Peyer's patch (tissue), 4 donors: Measurements from ENCODE around the gene SIRPB2. TPM values are rescaled to one million over a fixed set of nuclear protein-coding genes. Genes with fewer than 3 reads are reported as not detected.
A peak's percentile ranks its signal among the peaks of the same experiment; 100 is the strongest.
"Not testable (repeated sequence)": the region's sequence is repeated elsewhere in the genome, so short reads cannot be mapped to it uniquely, and the experiment has no call there.

Experiments
- DNase-seq, 3 donors: peaks; one replicate each; pipeline ENCODE4 v3.0.0-alpha.2; 2017 to 2019
- H3K27ac ChIP-seq, 4 donors: fragments of 200-600 bp; sonication (generic); one replicate each; pipeline ENCODE4 v1.5.1; 2016 to 2019
- H3K27me3 ChIP-seq, 2 donors: fragments of 200-600 bp; sonication (generic); one replicate each; pipeline ENCODE4 v1.5.1; 2019
- H3K36me3 ChIP-seq, 3 donors: fragments of 200-600 bp; sonication (generic); one replicate each; pipeline ENCODE4 v1.5.1; 2016 to 2019
- H3K4me1 ChIP-seq, 4 donors: fragments of 200-600 bp; sonication (generic); one replicate each; pipeline ENCODE4 v1.5.1; 2016 to 2019
- H3K4me3 ChIP-seq, 4 donors: fragments of 200-600 bp; sonication (generic); 1 replicate in 3 of 4; 2 replicates in 1 of 4; pipeline ENCODE4 v1.5.1; 2016 to 2019; ENCODE audit warnings: mild to moderate bottlenecking in 1 of 4
- H3K9me3 ChIP-seq, 4 donors: fragments of 200-600 bp; sonication (generic); one replicate each; pipeline ENCODE4 v1.5.1; 2016 to 2019; ENCODE audit warnings: mild to moderate bottlenecking in 1 of 4
- POLR2A ChIP-seq, 2 donors: fragments of 450-650 bp; IDR thresholded peaks; one replicate each; pipeline ENCODE4 v1.5.1; 2017; ENCODE audit warnings: antibody characterized with exemption in 2 of 2, mild to moderate bottlenecking in 2 of 2, moderate library complexity in 2 of 2
- total RNA-seq, 4 donors: library from RNA; depleted of rRNA; stranded (reverse); fragments of >200 nt; gene quantifications; one replicate each; pipeline ENCODE4 v1.1.0, GENCODE V29; 2016
- TF ChIP-seq, protein P1 (sequence below), 6 experiments: fragments of 450-650 bp in 4 of 6; fragments of 200-600 bp in 2 of 6; sonication (generic) in 1 of 6; IDR thresholded peaks; one replicate each; pipeline ENCODE4 v1.5.1; 2017 to 2019; ENCODE audit warnings: antibody characterized with exemption in 6 of 6, mild to moderate bottlenecking in 3 of 6, moderate library complexity in 1 of 6

SIRPB2 gene
- total RNA-seq, 4 donors from 2014 or later: 6.7 to 6.8 TPM; not detected in 2

GRCh38 chr20:1499528-1500420 is 8.6 kb upstream of the SIRPB2 start:
- no peaks in the 10 kb centered on the region for H3K9me3 ChIP-seq
- no peaks in the 10 kb centered on the region for H3K27me3 ChIP-seq
- no peak for DNase-seq
- H3K4me1 ChIP-seq: no peaks in the 10 kb centered on the region
- TF ChIP-seq POLR2A (IDR thresholded peaks at IDR 0.05): no peak
- TF ChIP-seq, protein P1, sequence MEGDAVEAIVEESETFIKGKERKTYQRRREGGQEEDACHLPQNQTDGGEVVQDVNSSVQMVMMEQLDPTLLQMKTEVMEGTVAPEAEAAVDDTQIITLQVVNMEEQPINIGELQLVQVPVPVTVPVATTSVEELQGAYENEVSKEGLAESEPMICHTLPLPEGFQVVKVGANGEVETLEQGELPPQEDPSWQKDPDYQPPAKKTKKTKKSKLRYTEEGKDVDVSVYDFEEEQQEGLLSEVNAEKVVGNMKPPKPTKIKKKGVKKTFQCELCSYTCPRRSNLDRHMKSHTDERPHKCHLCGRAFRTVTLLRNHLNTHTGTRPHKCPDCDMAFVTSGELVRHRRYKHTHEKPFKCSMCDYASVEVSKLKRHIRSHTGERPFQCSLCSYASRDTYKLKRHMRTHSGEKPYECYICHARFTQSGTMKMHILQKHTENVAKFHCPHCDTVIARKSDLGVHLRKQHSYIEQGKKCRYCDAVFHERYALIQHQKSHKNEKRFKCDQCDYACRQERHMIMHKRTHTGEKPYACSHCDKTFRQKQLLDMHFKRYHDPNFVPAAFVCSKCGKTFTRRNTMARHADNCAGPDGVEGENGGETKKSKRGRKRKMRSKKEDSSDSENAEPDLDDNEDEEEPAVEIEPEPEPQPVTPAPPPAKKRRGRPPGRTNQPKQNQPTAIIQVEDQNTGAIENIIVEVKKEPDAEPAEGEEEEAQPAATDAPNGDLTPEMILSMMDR (IDR thresholded peaks at IDR 0.05): no peak
- no peak overlapping the region for H3K27ac ChIP-seq
- no peaks in the 10 kb centered on the region for H3K36me3 ChIP-seq
- H3K4me3 ChIP-seq: no peak overlapping the region

- H3K36me3 ChIP-seq, DNase-seq, H3K9me3 ChIP-seq, H3K27ac ChIP-seq, H3K27me3 ChIP-seq, H3K4me3 ChIP-seq, H3K4me1 ChIP-seq: not testable (repeated sequence)
Measured at GRCh38 chr20:1497371-1497770, 6.2 kb upstream of the SIRPB2 start.

GRCh38 chr20:1496930-1497329 is 5.7 kb upstream of the SIRPB2 start:
- TF ChIP-seq POLR2A (IDR thresholded peaks at IDR 0.05): no peak
- TF ChIP-seq, protein P1 (IDR thresholded peaks at IDR 0.05): no peak
- Histone ChIP-seq H3K27me3 (no peaks in the 10 kb centered on the region), H3K36me3 (no peaks in the 10 kb centered on the region), H3K4me3 (no peak overlapping the region), H3K27ac (no peak overlapping the region), H3K4me1 (no peaks in the 10 kb centered on the region), H3K9me3 (no peaks in the 10 kb centered on the region)
- DNase-seq: no peak

GRCh38 chr20:1494436-1494835 is 3.2 kb upstream of the SIRPB2 start:
- no peaks in the 10 kb centered on the region for H3K9me3 ChIP-seq
- TF ChIP-seq POLR2A (IDR thresholded peaks at IDR 0.05): no peak
- TF ChIP-seq, protein P1 (IDR thresholded peaks at IDR 0.05): no peak

GRCh38 chr20:1493536-1493935 is 2.3 kb upstream of the SIRPB2 start:
- H3K27me3 ChIP-seq: no peaks in the 10 kb centered on the region
- H3K27ac ChIP-seq: no peak overlapping the region
- no peaks in the 10 kb centered on the region for H3K36me3 ChIP-seq
- no peaks in the 10 kb centered on the region for H3K9me3 ChIP-seq
- TF ChIP-seq, protein P1 (IDR thresholded peaks at IDR 0.05): no peak
- H3K4me3 ChIP-seq: no peak overlapping the region
- DNase-seq: no peak
- no peaks in the 10 kb centered on the region for H3K4me1 ChIP-seq

More at GRCh38 chr20:1494436-1494835, 3.2 kb upstream of the SIRPB2 start:
- Histone ChIP-seq H3K4me1 (no peaks in the 10 kb centered on the region), H3K27ac (no peak overlapping the region), H3K4me3 (no peak overlapping the region), H3K27me3 (no peaks in the 10 kb centered on the region), H3K36me3 (no peaks in the 10 kb centered on the region)
- no peak for DNase-seq

- Histone ChIP-seq H3K9me3 (no peaks in the 10 kb centered on the region), H3K27ac (peak overlapping the region in 1 of 4 donors; percentile 57), H3K27me3 (no peaks in the 10 kb centered on the region), H3K4me1 (no peaks in the 10 kb centered on the region), H3K36me3 (no peaks in the 10 kb centered on the region), H3K4me3 (no peak overlapping the region)
- TF ChIP-seq, protein P1 (IDR thresholded peaks at IDR 0.05): no peak
- TF ChIP-seq POLR2A (IDR thresholded peaks at IDR 0.05): no peak
- no peak for DNase-seq
Measured at GRCh38 chr20:1491860-1492642, 831 bp upstream of the SIRPB2 start.
